ENCODE results near the gene NUDT5.

DNA sequence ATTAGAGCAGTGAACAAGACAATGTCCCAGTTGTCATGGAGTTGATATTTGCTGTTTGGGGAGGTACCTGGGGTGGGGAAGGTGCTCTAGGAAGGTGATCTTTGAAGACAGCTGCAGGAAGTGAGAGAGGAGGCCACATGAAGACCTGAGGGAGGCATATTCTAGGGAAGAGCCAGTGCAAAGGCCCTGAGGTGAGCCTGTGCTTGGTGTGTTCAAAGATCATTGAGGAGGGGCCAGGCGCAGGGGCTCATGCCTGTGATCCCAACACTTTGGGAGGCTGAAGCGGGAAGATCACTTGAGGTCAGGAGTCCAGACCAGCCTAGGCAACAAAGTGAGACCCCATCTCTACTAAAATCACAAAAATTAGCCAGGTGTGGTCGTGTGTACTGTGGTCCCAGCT, 51.2 kb downstream of the NUDT5 start:
- no peak for TF ChIP-seq POLR2A (IDR thresholded peaks at IDR 0.05)
- TF ChIP-seq, protein P1, sequence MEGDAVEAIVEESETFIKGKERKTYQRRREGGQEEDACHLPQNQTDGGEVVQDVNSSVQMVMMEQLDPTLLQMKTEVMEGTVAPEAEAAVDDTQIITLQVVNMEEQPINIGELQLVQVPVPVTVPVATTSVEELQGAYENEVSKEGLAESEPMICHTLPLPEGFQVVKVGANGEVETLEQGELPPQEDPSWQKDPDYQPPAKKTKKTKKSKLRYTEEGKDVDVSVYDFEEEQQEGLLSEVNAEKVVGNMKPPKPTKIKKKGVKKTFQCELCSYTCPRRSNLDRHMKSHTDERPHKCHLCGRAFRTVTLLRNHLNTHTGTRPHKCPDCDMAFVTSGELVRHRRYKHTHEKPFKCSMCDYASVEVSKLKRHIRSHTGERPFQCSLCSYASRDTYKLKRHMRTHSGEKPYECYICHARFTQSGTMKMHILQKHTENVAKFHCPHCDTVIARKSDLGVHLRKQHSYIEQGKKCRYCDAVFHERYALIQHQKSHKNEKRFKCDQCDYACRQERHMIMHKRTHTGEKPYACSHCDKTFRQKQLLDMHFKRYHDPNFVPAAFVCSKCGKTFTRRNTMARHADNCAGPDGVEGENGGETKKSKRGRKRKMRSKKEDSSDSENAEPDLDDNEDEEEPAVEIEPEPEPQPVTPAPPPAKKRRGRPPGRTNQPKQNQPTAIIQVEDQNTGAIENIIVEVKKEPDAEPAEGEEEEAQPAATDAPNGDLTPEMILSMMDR (IDR thresholded peaks at IDR 0.05) = no peak
- no peak for TF ChIP-seq POLR2AphosphoS5 (IDR thresholded peaks at IDR 0.05; ENCODE audit: insufficient read depth in 1 of 2, low read depth in 1 of 2)

All from vagina (tissue), 2 donors.